Measurements from ENCODE around the gene CPD.
A peak's percentile ranks its signal among the peaks of the same experiment; 100 is the strongest.
"Not testable (repeated sequence)": the region's sequence is repeated elsewhere in the genome, so short reads cannot be mapped to it uniquely, and the experiment has no call there.

Gene CPD

DNA sequence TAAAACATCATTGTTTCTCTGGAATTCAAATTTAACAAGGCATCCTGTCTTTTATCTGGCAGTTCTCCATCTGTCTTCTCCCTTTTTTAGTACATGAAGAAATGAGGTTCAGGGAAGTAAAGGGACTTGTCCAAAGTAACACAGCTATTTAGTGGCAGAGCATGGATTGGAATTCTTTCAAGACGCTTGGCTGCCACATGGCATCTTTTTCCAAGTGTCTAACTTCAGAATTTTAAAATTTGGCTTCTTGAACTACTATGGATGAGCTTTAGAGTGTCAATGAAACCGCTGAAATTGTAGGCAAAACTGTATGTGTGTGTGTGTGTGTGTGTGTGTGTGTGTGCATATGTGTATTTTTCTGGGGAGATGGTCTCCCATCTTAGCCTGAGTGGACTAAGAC is 39.6 kb upstream of the CPD start:
- no peak overlapping the region for H3K4me3 ChIP-seq (ENCODE audit: low read depth, low read length)
- TF ChIP-seq, protein P1, sequence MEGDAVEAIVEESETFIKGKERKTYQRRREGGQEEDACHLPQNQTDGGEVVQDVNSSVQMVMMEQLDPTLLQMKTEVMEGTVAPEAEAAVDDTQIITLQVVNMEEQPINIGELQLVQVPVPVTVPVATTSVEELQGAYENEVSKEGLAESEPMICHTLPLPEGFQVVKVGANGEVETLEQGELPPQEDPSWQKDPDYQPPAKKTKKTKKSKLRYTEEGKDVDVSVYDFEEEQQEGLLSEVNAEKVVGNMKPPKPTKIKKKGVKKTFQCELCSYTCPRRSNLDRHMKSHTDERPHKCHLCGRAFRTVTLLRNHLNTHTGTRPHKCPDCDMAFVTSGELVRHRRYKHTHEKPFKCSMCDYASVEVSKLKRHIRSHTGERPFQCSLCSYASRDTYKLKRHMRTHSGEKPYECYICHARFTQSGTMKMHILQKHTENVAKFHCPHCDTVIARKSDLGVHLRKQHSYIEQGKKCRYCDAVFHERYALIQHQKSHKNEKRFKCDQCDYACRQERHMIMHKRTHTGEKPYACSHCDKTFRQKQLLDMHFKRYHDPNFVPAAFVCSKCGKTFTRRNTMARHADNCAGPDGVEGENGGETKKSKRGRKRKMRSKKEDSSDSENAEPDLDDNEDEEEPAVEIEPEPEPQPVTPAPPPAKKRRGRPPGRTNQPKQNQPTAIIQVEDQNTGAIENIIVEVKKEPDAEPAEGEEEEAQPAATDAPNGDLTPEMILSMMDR (IDR thresholded peaks at IDR 0.05; ENCODE audit: low read depth, low read length, missing control alignments), result no peak
- DNase-seq (ENCODE audit: low read depth), result no peak
- in situ Hi-C loops (cut with HindIII; ENCODE audit: low sequenced_read_pairs), result no loop called here

DNA sequence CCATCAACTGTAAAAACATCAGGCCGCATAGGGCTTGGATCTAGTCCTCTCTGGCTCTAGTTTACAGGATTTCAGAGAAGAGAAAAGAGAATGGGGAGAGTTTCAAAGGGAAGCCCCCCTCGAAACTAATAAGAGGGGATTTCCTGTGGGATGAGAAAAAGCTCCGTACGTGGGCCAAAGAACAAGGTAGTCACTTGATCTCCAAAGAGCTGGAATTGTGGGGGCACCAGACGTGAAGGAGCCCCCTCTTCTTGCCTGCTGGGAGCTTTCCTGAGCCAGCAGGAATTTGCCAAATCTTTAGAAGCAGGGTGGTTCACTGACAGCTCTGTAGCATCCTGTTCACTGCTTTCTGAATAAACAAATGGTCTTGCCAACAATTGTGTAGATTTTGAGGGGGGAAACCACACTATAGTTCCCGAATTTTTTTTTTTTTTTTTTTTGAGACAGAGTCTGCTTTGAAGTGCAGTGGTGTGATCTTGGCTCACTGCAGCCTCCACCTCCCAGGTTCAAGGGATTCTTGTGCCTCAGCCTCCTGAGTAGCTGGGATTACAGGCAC is 37.8 kb upstream of the CPD start:
- no peak overlapping the region for H3K4me3 ChIP-seq (ENCODE audit: low read depth, low read length)
- in situ Hi-C loops (cut with HindIII; ENCODE audit: low sequenced_read_pairs), result no loop called here
- DNase-seq (ENCODE audit: low read depth), result peak; percentile 23
- TF ChIP-seq, protein P1 (IDR thresholded peaks at IDR 0.05; ENCODE audit: low read depth, low read length, missing control alignments), result no peak

- TF ChIP-seq, protein P1 (IDR thresholded peaks at IDR 0.05; ENCODE audit: low read depth, low read length, missing control alignments), result no peak
- no peak for DNase-seq (ENCODE audit: low read depth)
- in situ Hi-C loops (cut with HindIII; ENCODE audit: low sequenced_read_pairs), result no loop called here
- H3K4me3 ChIP-seq (ENCODE audit: low read depth, low read length), result no peak overlapping the region
These were observed 37.0 kb upstream of the CPD start for GRCh38 chr17:30341703-30342249.

DNA sequence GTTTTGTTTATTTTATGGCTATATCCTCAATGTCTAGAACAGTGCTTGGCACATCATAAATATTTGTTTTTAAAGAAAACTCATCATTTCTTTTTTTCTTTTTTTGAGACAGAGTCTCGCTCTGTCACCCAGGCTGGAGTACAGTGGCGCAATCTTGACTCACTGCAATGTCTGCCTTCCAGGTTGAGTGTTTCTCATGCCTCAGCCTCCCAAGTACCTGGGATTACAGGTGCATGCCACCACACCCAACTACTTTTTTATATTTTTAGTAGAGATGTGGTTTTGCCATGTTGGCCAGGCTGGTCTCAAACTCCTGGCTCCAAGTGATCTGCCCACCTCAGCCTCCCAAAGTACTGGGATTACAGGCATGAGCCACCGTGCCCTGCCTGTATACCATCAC is 35.5 kb upstream of the CPD start:
- H3K4me3 ChIP-seq (ENCODE audit: low read depth, low read length); DNase-seq (ENCODE audit: low read depth); in situ Hi-C loops (cut with HindIII; ENCODE audit: low sequenced_read_pairs): not testable (repeated sequence)

DNA sequence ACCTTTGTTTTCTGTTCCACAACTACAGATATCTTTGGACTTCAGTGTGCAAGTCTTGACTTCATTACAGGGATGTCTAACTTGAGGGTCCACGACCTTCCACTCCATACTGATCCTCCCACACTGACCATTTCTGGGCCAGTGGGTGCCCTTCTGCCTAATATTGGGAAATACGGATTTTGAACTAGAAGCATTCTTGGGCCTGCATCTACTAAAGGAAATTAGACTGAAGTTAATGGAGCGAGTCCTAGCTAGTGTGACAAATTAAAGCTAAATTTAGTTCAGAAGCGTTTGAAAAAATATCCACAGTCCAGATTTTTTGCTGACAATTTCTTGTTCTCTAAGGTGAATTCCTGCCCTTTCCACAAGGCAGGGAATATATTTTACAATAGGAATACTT is 34.9 kb upstream of the CPD start:
- no peak overlapping the region for H3K4me3 ChIP-seq (ENCODE audit: low read depth, low read length)
- TF ChIP-seq, protein P1 (IDR thresholded peaks at IDR 0.05; ENCODE audit: low read depth, low read length, missing control alignments), result no peak
- DNase-seq (ENCODE audit: low read depth), result no peak
- in situ Hi-C loops (cut with HindIII; ENCODE audit: low sequenced_read_pairs), result no loop called here

- in situ Hi-C loops (cut with HindIII; ENCODE audit: low sequenced_read_pairs), result loop anchor here (5.0 kb wide), 1 partner anchor 43 kb away; no protein-coding TSS in a partner anchor
- TF ChIP-seq, protein P1 (IDR thresholded peaks at IDR 0.05; ENCODE audit: low read depth, low read length, missing control alignments), result no peak
- no peak overlapping the region for H3K4me3 ChIP-seq (ENCODE audit: low read depth, low read length)
- peak; percentile 5 for DNase-seq (ENCODE audit: low read depth)
These were observed 34.2 kb upstream of the CPD start for GRCh38 chr17:30344283-30345088.

DNA sequence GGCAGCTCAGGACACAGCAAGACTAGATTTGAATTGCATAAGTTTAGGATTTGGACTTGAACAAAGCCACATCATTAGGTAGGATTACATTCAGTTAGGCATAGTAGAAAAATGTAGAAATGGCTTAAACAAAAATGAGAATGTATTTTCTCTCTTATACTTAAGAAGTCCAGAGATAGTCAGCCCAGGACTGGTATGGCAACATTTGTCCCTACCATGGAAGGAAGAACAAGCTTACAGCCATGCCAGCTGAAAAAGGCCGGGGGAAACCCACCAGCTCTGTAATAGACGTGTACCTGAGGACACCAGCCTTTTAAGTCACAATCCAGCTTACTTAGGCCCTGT is 33.7 kb upstream of the CPD start:
- no peak for DNase-seq (ENCODE audit: low read depth)
- TF ChIP-seq, protein P1 (IDR thresholded peaks at IDR 0.05; ENCODE audit: low read depth, low read length, missing control alignments), result no peak
- H3K4me3 ChIP-seq (ENCODE audit: low read depth, low read length), result no peak overlapping the region
- in situ Hi-C loops (cut with HindIII; ENCODE audit: low sequenced_read_pairs), result loop anchor here (5.0 kb wide), 1 partner anchor 42 kb away; no protein-coding TSS in a partner anchor

All from astrocyte of the cerebellum (primary cell).